BE2C (cell line): Measurements from ENCODE around the gene EYS.

ENCODE experiments used
- DNase-seq: peaks from one replicate; pipeline ENCODE4 v3.0.0-alpha.2; 2020
- H3K27me3 ChIP-seq: fragments of 250-450 bp; sonication (Bioruptor Pico); 2 replicates; pipeline ENCODE4 v1.5.1; 2020; ENCODE audit warnings: mild to moderate bottlenecking
- H3K36me3 ChIP-seq: fragments of 250-450 bp; sonication (Bioruptor Pico); 2 replicates; pipeline ENCODE4 v1.5.1; 2020; ENCODE audit warnings: mild to moderate bottlenecking
- H3K4me1 ChIP-seq: fragments of 250-450 bp; sonication (Bioruptor Pico); 2 replicates; pipeline ENCODE4 v1.5.1; 2020
- H3K4me3 ChIP-seq: 2 replicates; pipeline ENCODE4 v1.5.1; 2011; ENCODE audit warnings: low read depth, low read length
- H3K9me3 ChIP-seq: fragments of 250-450 bp; sonication (Bioruptor Pico); 2 replicates; pipeline ENCODE4 v1.5.1; 2020
- CTCF ChIP-seq: IDR thresholded peaks from 2 replicates; pipeline ENCODE4 v1.5.1; 2012; ENCODE audit warnings: mild to moderate bottlenecking, low read depth, low read length

EYS gene

GRCh38 chr6:65189236-65189881, 517.7 kb downstream of the EYS start:
- Histone ChIP-seq H3K9me3 (no peaks in the 10 kb centered on the region), H3K36me3 (no peaks in the 10 kb centered on the region), H3K4me3 (no peak overlapping the region), H3K27me3 (no peaks in the 10 kb centered on the region), H3K4me1 (no peaks in the 10 kb centered on the region)
- DNase-seq = no peak
- no peak for TF ChIP-seq CTCF

GRCh38 chr6:65186826-65187225, 520.2 kb downstream of the EYS start:
- no peaks in the 10 kb centered on the region for H3K27me3 ChIP-seq
- DNase-seq = no peak
- H3K4me3 ChIP-seq = no peak overlapping the region
- H3K9me3 ChIP-seq = no peaks in the 10 kb centered on the region
- H3K4me1 ChIP-seq = no peaks in the 10 kb centered on the region
- no peaks in the 10 kb centered on the region for H3K36me3 ChIP-seq
- TF ChIP-seq CTCF = no peak

GRCh38 chr6:65182681-65183080, 524.3 kb downstream of the EYS start:
- Histone ChIP-seq H3K4me1 (no peaks in the 10 kb centered on the region), H3K9me3 (no peaks in the 10 kb centered on the region), H3K27me3 (no peaks in the 10 kb centered on the region), H3K36me3 (no peaks in the 10 kb centered on the region), H3K4me3 (no peak overlapping the region)
- DNase-seq = no peak
- TF ChIP-seq CTCF = no peak

GRCh38 chr6:65170273-65170672, 536.8 kb downstream of the EYS start:
- H3K4me3 ChIP-seq = no peak overlapping the region

GRCh38 chr6:65161661-65162060, 545.4 kb downstream of the EYS start:
- H3K27me3 ChIP-seq = no peaks in the 10 kb centered on the region
- H3K4me1 ChIP-seq = no peaks in the 10 kb centered on the region
- no peak for DNase-seq
- no peaks in the 10 kb centered on the region for H3K9me3 ChIP-seq
- H3K36me3 ChIP-seq = no peaks in the 10 kb centered on the region
- no peak overlapping the region for H3K4me3 ChIP-seq
- TF ChIP-seq CTCF = no peak

More at GRCh38 chr6:65170273-65170672, 536.8 kb downstream of the EYS start:
- no peaks in the 10 kb centered on the region for H3K27me3 ChIP-seq
- H3K36me3 ChIP-seq = no peaks in the 10 kb centered on the region
- no peaks in the 10 kb centered on the region for H3K9me3 ChIP-seq
- TF ChIP-seq CTCF = no peak
- DNase-seq = no peak
- no peaks in the 10 kb centered on the region for H3K4me1 ChIP-seq

- H3K27me3 ChIP-seq = no peaks in the 10 kb centered on the region
- no peaks in the 10 kb centered on the region for H3K36me3 ChIP-seq
Measured at GRCh38 chr6:65157025-65157424, 550.0 kb downstream of the EYS start.

More at GRCh38 chr6:65157025-65157424, 550.0 kb downstream of the EYS start:
- no peaks in the 10 kb centered on the region for H3K9me3 ChIP-seq
- H3K4me1 ChIP-seq = no peaks in the 10 kb centered on the region
- DNase-seq = no peak
- no peak for TF ChIP-seq CTCF
- H3K4me3 ChIP-seq = no peak overlapping the region
